T47D (cell line): ENCODE data around the gene CUL4A.

Source experiments
- DNase-seq, 2 experiments: peaks; one replicate each; pipeline versions ENCODE4 v3.0.0 to v3.0.0-alpha.2; 2011 to 2012; ENCODE audit warnings: low read depth in 1 of 2, low spot score in 1 of 2
- JUND ChIP-seq: IDR thresholded peaks from 2 replicates; pipeline ENCODE4 v1.6.1; 2012; ENCODE audit warnings: low read depth
- in situ Hi-C: cut with HindIII; loops from 2 replicates; pipeline ENCODE4 v1.10.0; 2016; ENCODE audit warnings: low sequenced_read_pairs, low pct_unique_long_range_greater_than_20kb

The CUL4A gene

GRCh38 chr13:113186061-113186900 lies 23.1 kb upstream of the CUL4A start:
- DNase-seq, result no peak
- in situ Hi-C loops, result no loop called here
- TF ChIP-seq JUND, result no peak

- DNase-seq, result no peak
- TF ChIP-seq JUND, result no peak
- in situ Hi-C loops, result no loop called here
Observed at GRCh38 chr13:113187263-113187669, 22.1 kb upstream of the CUL4A start.

GRCh38 chr13:113187883-113188665 lies 21.3 kb upstream of the CUL4A start:
- in situ Hi-C loops, result no loop called here
- no peak for DNase-seq
- TF ChIP-seq JUND, result no peak

GRCh38 chr13:113190181-113190580 lies 19.2 kb upstream of the CUL4A start:
- in situ Hi-C loops, result no loop called here
- no peak for DNase-seq
- TF ChIP-seq JUND, result no peak

- DNase-seq, result no peak
- in situ Hi-C loops, result no loop called here
Observed at GRCh38 chr13:113192279-113192678, 17.1 kb upstream of the CUL4A start.

GRCh38 chr13:113192902-113193301 lies 16.5 kb upstream of the CUL4A start:
- no peak for DNase-seq
- no peak for TF ChIP-seq JUND
- in situ Hi-C loops, result no loop called here

More at GRCh38 chr13:113192279-113192678, 17.1 kb upstream of the CUL4A start:
- no peak for TF ChIP-seq JUND

GRCh38 chr13:113195360-113195759 lies 14.1 kb upstream of the CUL4A start:
- DNase-seq, result peak in 1 of 2 experiments; percentile 36
- no peak for TF ChIP-seq JUND
- in situ Hi-C loops, result no loop called here

GRCh38 chr13:113196970-113197737 lies 12.3 kb upstream of the CUL4A start:
- no peak for DNase-seq
- TF ChIP-seq JUND, result no peak
- in situ Hi-C loops, result no loop called here

- in situ Hi-C loops, result no loop called here
- TF ChIP-seq JUND, result no peak
- no peak for DNase-seq
Observed at GRCh38 chr13:113201815-113202214, 7.6 kb upstream of the CUL4A start.

GRCh38 chr13:113202912-113203311 lies 6.5 kb upstream of the CUL4A start:
- no peak for DNase-seq
- in situ Hi-C loops, result no loop called here
- no peak for TF ChIP-seq JUND

GRCh38 chr13:113203507-113204377 lies 5.7 kb upstream of the CUL4A start:
- in situ Hi-C loops, result no loop called here
- DNase-seq, result no peak
- TF ChIP-seq JUND, result no peak

- in situ Hi-C loops, result no loop called here
Observed at GRCh38 chr13:113204378-113204734, 5.1 kb upstream of the CUL4A start.

More at GRCh38 chr13:113204378-113204734, 5.1 kb upstream of the CUL4A start:
- DNase-seq, result no peak
- no peak for TF ChIP-seq JUND
